IPS DF 4.7 (cell line): ENCODE results near the gene PRRT1B.
A peak's percentile ranks its signal among the peaks of the same experiment; 100 is the strongest.

Source experiments
- DNase-seq: peaks from one replicate; pipeline ENCODE4 v3.0.0-alpha.2; 2013; ENCODE audit warnings: low spot score; ENCODE audit errors: extremely low read depth

Gene PRRT1B

GRCh38 chr9:131594906-131595665 lies 49.8 kb downstream of the PRRT1B start:
- DNase-seq = no peak

DNA sequence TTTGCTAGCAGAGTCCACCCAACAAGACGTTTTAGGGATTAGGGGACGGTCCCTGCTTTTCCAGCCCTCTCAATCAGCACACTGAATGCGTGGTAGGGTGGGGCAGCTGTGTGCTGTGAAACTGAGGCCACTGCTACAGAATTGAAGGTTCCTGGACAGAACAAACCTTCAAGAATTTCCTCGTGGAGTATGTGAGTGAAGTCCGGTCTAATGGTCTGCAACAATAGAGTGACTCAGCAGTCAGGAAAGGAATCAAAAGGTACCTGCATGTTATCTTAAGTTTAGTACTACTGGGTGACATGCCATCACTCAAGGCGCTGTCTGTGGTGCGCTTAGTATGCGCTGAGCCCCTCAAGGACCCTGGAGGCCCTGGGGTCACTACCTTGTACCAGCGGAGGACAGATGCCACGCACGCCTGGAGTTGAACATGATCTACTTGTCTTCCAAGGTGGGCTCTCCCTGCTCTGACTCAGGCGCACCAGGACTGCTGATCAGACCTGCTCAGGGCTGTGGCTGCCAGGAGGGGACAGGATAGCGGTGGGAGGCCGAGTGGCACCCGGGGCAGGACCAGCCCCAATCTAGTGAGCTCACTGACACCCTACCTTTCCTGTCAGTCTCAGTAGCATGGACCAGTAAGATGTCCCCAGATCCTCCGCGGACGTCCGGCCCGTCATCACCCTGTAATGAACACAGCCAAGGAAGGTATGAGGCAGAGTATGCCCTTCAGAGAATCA lies 50.5 kb downstream of the PRRT1B start:
- no peak for DNase-seq

DNA sequence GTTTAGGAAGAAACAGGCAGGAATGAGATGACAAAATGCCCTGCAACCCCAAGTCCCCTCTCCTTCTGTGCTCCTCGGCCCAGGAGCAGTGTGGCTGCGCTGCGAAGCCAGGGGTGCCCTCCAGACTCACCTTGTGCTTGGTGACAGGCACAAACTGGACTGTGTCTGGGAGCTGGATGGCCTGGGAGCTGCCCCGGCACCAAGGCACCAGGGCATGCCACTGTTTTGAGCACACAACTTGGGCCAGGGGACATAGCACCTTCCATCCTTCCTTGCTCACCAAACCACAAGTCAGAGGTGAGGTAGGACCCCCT lies 51.1 kb downstream of the PRRT1B start:
- no peak for DNase-seq

DNA sequence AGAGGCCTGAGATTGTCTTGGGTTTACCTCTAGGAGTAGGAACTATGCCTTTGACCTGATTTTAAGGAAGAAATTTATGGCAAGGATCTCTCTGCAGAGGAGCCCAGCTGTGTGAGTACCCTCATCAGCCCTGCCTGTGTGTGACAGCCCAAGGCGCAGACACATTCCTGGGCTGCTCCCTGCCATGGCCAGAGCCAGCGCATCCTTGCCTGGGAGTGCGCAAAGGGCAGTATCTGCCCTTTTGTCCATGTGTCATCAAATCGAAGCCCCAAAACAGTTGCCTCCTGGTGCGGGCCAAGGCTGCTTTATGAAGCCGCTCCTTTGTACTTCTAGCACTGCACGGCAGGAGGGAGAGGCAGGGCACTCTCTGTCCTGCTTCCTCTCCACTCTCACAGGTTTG lies 51.9 kb downstream of the PRRT1B start:
- no peak for DNase-seq

DNA sequence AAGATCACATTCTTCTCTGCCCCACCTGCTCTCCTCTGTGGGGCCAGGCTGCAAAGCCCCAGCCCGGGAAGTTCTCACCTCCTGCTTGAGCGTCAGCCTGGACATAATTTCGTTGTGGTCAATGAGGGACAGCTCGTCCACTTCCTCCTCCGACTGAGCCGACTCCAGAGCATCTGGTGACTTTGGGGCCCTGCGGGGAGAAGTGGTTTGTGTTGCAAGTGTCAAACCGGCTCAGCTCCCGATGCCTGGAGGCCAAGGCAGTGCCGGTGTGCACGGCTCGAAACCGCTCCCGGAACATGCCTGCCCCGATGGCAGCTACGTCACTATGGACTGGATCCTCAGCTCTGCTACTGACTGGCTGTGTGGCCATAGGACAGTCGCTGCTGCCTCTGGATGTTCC lies 52.8 kb downstream of the PRRT1B start:
- DNase-seq = no peak

DNA sequence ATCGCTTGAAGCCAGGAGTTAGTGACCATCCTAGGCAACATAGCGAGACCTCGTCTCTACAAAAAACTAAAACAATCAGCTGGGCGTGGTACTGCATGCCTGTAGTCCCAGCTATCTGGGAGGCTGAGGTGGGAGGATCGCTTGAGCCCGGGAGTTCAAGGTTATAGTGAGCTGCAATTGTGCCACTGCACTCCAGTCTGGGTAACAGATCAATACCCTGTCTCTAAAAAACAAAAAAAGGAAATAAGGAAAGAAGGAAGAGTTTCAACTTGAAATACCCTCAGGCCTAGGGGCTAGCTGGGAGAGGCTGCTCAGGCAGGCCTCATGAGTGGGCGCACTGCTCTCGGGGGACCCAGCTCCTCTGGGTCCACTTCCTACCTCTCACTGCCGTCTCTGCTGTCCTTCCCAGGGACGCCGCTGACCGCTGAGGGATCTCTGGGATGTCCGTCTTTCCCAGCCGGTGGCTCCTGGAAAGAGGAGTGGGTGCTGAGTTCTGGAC lies 56.4 kb downstream of the PRRT1B start:
- DNase-seq = no peak

DNA sequence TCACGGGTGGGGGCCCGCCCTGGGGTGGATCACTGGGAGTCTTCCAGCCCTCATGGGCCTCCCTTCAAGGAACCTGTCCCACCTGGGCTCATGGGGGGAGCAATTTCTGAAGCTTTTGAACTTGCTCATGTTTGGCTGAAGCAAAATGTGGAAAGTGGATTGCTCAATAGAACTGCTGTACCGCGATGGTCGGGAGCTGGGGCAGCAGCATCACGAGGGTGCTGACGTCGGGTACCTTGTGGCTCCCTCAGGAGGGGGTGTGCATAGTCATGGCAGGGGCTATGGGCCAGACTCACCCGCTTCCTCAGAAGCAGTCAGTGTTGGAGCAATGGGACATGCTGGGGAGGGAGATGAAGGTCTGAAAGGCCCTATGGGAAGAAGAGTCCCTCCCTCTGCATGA lies 57.9 kb downstream of the PRRT1B start:
- DNase-seq = no peak

- no peak for DNase-seq
Measured at GRCh38 chr9:131603711-131604439, 58.6 kb downstream of the PRRT1B start.

DNA sequence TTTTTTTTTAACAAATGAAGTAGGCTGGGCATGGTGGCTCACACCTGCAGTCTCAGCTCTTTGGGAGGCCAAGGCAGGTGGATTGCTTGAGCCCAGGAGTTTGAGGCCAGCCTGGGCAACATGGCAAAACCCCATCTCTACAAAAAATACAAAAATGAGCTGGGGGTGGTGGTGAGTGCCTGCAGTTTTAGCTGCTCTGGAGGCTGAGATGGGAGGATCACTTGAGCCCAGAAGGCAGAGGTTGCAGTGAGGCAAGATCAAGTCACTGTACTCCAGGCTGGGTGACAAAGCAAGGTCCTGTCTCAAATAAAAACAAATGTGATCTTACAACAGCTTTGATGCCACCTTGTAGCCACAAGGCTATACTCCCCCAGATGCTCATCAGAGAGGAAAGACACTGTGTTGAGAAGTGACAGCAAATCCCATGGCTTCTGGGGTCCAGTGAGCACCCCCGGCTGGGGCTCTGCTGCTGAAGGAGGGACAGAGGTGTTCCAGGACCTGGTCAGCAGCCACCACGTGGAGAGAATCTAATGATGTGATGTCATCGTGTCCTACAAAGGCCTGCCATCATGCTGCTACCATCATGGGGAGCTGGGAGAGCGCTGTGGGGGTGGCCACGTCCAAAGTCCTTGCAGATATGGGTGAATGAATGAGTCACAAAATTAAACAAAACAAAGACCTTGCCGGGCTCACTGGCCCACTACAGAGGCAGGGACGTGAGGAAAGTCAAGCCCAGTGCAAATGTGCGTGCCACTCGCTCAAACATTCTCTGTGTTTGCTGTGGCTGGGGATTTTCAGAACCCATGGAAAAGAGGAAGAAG lies 60.7 kb downstream of the PRRT1B start:
- no peak for DNase-seq

DNA sequence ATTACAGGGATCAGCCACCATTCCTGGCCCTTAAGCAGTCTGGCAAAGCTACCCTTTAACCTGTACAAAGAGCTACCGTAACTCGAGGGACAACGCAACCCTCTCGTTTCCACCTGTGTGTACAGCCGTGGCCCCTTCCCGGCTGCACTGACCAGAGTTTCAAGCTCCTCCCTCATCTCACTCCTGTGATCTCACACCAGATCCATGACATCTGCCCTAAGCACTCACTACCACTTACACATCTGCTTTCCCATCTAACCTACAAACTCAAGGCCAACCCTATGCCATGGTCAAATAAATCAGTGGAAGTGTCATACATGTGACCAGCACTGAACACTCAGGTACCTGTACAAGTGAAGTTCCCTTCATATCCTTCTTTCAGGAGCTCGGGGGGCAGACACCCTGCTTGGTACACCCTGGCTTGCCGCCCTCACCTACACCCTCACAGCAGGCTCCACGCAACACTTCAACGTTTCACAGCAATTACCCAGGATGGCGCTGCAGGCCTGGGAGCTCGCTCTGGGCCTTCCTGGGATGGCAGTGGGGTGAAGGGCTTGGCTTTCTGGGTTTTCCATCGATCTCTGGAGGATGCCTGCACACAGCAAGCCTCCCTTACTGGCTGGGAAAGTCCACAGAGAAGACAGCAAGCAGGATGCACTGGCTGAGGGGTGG lies 61.7 kb downstream of the PRRT1B start:
- no peak for DNase-seq

- no peak for DNase-seq
Measured at GRCh38 chr9:131607591-131607990, 62.3 kb downstream of the PRRT1B start.

DNA sequence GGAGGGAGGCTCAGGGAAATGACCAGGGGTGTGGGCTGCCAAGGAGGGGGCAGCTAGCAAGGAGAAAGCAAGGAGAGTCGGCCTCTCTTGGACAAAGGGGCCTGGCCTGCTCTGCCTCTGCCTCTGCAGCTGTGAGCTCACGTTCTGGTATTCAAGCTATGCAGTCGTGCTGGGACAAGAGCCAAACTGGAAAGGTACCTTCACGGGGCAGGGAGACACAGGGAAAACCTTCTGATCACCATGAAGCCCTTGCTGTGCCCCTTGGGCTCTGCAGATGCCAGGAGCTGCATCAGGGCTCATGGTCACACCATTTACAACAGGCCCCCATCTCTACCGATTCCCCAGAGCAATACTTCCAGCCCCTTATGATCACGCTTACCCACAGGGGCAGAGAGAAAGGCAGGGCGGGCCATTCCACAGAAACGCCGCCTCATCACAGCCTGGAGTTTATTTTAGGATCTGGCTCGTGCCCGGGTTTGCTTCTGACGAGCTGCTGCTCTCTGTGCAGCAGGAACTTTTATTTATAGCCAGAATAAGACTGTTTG lies 63.2 kb downstream of the PRRT1B start:
- peak; percentile 60 for DNase-seq
